HUES6 (cell line): ENCODE data around the gene NAP1L1.
"Not testable (repeated sequence)": the region's sequence is repeated elsewhere in the genome, so short reads cannot be mapped to it uniquely, and the experiment has no call there.

Source experiments
- H3K27ac ChIP-seq: 2 replicates; pipeline ENCODE4 v1.7.0; 2013; ENCODE audit warnings: low read depth, mild to moderate bottlenecking, low read length, inconsistent platforms
- H3K27me3 ChIP-seq: 2 replicates; pipeline ENCODE4 v1.6.1; 2013; ENCODE audit warnings: low read length; ENCODE audit not compliant: control insufficient read depth, insufficient read depth
- H3K36me3 ChIP-seq: 2 replicates; pipeline ENCODE4 v1.6.1; 2013; ENCODE audit warnings: low read length; ENCODE audit not compliant: control insufficient read depth, insufficient read depth
- H3K4me1 ChIP-seq: 2 replicates; pipeline ENCODE4 v1.6.1; 2013; ENCODE audit warnings: low read length; ENCODE audit not compliant: control insufficient read depth, insufficient read depth
- H3K4me3 ChIP-seq: 2 replicates; pipeline ENCODE4 v1.5.1; 2013; ENCODE audit warnings: low read depth, low read length
- H3K9ac ChIP-seq: one replicate; pipeline ENCODE4 v1.6.1; 2013; ENCODE audit warnings: mild to moderate bottlenecking, low read length
- H3K9me3 ChIP-seq: 2 replicates; pipeline ENCODE4 v1.6.1; 2013; ENCODE audit warnings: low read depth, low read length; ENCODE audit not compliant: control insufficient read depth, insufficient read depth

NAP1L1 gene

GRCh38 chr12:76002598-76003354, 81.7 kb downstream of the NAP1L1 start:
- no peak overlapping the region for H3K4me3 ChIP-seq
- H3K9ac ChIP-seq = no peak overlapping the region

GRCh38 chr12:75998292-75999063, 86.0 kb downstream of the NAP1L1 start:
- H3K36me3 ChIP-seq = no peaks in the 10 kb centered on the region
- no peaks in the 10 kb centered on the region for H3K9me3 ChIP-seq
- H3K27ac ChIP-seq = no peak overlapping the region
- H3K4me3 ChIP-seq = no peak overlapping the region
- H3K9ac ChIP-seq = no peak overlapping the region
- peaks cover 6% of the 10 kb centered on the region for H3K4me1 ChIP-seq
- no peaks in the 10 kb centered on the region for H3K27me3 ChIP-seq

More at GRCh38 chr12:76002598-76003354, 81.7 kb downstream of the NAP1L1 start:
- H3K4me1 ChIP-seq = peaks cover 6% of the 10 kb centered on the region; the same call in 1 of the 2 replicates
- H3K36me3 ChIP-seq = no peaks in the 10 kb centered on the region
- no peaks in the 10 kb centered on the region for H3K27me3 ChIP-seq
- H3K9me3 ChIP-seq = peaks cover 10% of the 10 kb centered on the region
- H3K27ac ChIP-seq = no peak overlapping the region

DNA sequence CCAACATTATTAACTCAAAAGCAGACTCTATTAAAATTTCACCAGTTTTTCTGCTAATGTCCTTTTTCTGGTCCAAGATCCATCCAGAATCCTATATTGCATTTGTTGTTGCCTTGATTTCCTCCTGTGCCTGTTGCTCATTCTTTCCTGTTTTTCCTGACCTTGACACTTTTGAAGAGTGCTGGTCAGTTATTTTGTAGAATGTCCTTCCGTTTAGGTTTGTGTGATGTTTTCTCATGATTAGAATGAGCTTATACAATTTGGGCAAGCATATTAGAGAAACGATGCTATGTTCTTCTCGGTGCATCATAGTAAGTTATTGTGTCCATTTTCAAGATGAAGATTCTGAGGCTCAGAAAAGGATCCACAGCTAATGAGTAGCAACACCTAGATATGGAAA, 86.8 kb downstream of the NAP1L1 start:
- no peak overlapping the region for H3K27ac ChIP-seq
- H3K27me3 ChIP-seq = no peaks in the 10 kb centered on the region
- no peak overlapping the region for H3K9ac ChIP-seq
- no peaks in the 10 kb centered on the region for H3K36me3 ChIP-seq
- H3K4me1 ChIP-seq = peaks cover 12% of the 10 kb centered on the region
- no peaks in the 10 kb centered on the region for H3K9me3 ChIP-seq
- no peak overlapping the region for H3K4me3 ChIP-seq

DNA sequence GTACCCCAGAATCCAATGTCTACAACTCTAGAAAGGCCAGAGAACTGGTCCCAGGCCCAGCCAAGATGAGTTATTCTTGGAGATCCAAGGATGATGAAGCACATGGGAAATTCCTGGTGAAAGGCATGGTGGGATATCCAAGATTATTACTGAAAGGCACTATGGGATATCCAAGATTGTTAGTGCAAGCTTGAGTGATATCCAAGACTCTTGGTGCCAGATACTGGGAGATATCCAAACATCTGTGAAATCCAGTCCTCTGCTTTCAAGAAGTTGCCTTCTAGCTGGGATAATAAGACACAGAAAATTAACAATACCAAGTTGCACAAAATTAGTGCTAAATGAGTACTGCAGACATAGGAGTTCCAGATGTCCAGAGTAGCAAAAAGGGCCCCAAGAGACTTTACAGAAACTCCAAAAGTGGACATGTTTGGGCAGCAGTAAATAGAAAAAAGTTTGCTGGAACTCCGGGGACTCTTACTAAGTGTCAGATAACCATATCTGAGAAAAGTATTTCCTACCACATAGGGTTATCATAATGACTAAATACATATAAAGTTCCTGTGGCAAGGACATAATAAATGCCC, 87.5 kb downstream of the NAP1L1 start:
- no peak overlapping the region for H3K9ac ChIP-seq
- no peaks in the 10 kb centered on the region for H3K27me3 ChIP-seq
- H3K4me3 ChIP-seq = no peak overlapping the region
- no peak overlapping the region for H3K27ac ChIP-seq
- H3K9me3 ChIP-seq = no peaks in the 10 kb centered on the region
- H3K36me3 ChIP-seq = no peaks in the 10 kb centered on the region
- H3K4me1 ChIP-seq = peaks cover 12% of the 10 kb centered on the region

GRCh38 chr12:75995691-75996090, 88.8 kb downstream of the NAP1L1 start:
- Histone ChIP-seq H3K9me3 (no peaks in the 10 kb centered on the region), H3K27ac (no peak overlapping the region), H3K27me3 (no peaks in the 10 kb centered on the region), H3K4me3 (no peak overlapping the region), H3K4me1 (peaks cover 14% of the 10 kb centered on the region), H3K36me3 (no peaks in the 10 kb centered on the region), H3K9ac (no peak overlapping the region)

GRCh38 chr12:75994069-75994740, 90.3 kb downstream of the NAP1L1 start:
- Histone ChIP-seq H3K4me3 (no peak overlapping the region), H3K27me3 (no peaks in the 10 kb centered on the region), H3K27ac (no peak overlapping the region), H3K4me1 (peaks cover 14% of the 10 kb centered on the region), H3K9ac (no peak overlapping the region), H3K36me3 (no peaks in the 10 kb centered on the region), H3K9me3 (no peaks in the 10 kb centered on the region)

GRCh38 chr12:75991753-75992152, 92.7 kb downstream of the NAP1L1 start:
- no peak overlapping the region for H3K27ac ChIP-seq
- H3K9ac ChIP-seq = no peak overlapping the region
- no peaks in the 10 kb centered on the region for H3K27me3 ChIP-seq
- H3K4me1 ChIP-seq = peaks cover 14% of the 10 kb centered on the region
- H3K9me3 ChIP-seq = peaks cover 5% of the 10 kb centered on the region; the same call in 1 of the 2 replicates
- H3K36me3 ChIP-seq = no peaks in the 10 kb centered on the region
- H3K4me3 ChIP-seq = no peak overlapping the region

GRCh38 chr12:75990189-75990912, 94.1 kb downstream of the NAP1L1 start:
- no peaks in the 10 kb centered on the region for H3K36me3 ChIP-seq
- H3K27ac ChIP-seq = no peak overlapping the region
- peaks cover 20% of the 10 kb centered on the region for H3K4me1 ChIP-seq
- no peak overlapping the region for H3K4me3 ChIP-seq
- no peak overlapping the region for H3K9ac ChIP-seq
- peaks cover 5% of the 10 kb centered on the region; the same call in 1 of the 2 replicates for H3K9me3 ChIP-seq
- H3K27me3 ChIP-seq = no peaks in the 10 kb centered on the region

DNA sequence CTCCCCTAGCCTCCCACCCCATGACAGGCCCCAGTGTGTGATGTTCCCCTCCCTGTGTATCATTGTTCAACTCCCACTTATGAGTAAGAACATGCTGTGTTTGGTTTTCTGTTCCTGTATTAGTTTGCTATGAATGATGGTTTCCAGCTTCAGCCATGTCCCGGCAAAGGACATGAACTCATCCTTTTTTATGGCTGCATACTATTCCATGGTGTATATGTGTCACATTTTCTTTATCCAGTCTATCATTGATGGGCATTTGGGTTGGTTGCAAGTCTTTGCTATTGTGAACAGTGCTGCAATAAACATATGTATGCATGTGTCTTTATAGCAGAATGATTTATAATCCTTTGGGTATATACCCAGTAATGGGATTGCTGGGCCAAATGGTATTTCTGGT, 96.8 kb downstream of the NAP1L1 start:
- not testable (repeated sequence) for H3K27me3 ChIP-seq, H3K36me3 ChIP-seq, H3K27ac ChIP-seq, H3K9ac ChIP-seq, H3K9me3 ChIP-seq, H3K4me3 ChIP-seq
- H3K4me1 ChIP-seq = peaks cover 17% of the 10 kb centered on the region
